ENCODE data around the gene GPSM1.

- TF ChIP-seq CTCF (IDR thresholded peaks at IDR 0.05) (peak; percentile 98 to 99 (median 98)), POLR2A (IDR thresholded peaks at IDR 0.05) (peak in 1 of 2 donors; percentile 27), EP300 (IDR thresholded peaks at IDR 0.05) (peak; percentile 19 to 51)
These were observed 72.9 kb downstream of the GPSM1 start, which contains the start of gene SNAPC4 for GRCh38 chr9:136400038-136400834.

Data from tibial nerve (tissue), 4 donors.